Measurements from ENCODE around the gene CSRP1.

CSRP1 gene

DNA sequence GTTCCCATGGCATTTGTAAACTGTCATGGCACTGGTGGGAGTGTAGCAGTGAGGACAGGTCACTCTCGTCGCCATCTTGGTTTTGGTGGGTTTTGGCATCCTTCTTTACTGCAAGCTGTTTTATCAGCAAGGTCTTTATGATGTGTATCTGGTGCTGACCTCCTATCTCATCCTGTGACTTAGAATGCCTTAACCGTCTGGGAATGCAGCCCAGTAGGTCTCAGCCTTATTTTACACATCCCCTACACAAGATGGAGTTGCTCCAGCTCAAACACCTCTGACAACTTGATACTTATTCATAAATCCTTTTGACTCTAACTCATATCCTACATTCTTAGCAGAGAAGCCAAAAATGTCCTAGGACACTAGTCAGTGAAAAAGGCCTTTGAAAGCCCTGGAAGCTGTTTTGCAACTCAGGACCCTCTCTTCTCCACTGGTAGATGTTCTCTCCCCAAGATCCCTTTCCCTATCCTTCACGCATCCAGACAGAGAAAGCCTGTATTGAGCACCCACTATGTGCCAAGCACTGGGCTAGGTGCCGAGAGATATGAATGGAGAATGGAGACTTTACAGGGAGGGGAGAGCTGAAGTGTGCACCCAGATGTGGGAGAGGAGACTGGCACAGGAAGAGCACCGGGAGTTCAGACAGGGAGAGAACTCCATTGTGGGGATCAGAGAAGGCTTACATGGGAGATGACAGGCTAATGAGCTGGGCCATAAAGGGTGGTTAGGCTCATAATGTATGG is 6.7 kb upstream of the CSRP1 start:
- no peak for DNase-seq

GRCh38 chr1:201511941-201512539 is 5.1 kb upstream of the CSRP1 start:
- no peak for DNase-seq

DNA sequence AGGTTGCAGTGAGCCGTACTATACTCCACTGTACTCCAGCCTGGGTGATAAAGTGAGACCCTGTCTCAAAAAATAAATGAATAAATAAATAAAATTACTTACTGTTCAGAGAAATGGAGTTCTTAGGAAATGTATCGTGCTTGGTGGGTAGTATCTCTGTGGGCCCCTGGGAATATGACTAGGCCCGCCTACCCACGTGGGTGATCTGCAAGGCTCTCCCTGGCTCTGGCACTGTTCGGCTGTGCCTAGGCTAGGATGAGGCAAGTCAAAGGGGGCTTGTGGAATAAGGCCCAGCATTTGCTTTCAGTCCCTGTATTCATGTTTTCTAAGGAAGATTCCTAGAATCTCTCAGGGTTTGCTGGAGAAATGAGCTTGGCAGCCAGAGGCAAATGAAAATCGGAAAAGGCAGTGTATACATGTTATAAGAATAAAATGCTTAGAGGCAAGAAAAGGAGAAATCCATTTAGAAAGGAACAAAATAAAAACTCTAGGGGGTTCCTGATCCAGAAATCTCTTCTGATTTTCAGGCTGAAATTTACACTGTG is 4.5 kb upstream of the CSRP1 start:
- no peak for DNase-seq

- DNase-seq, result no peak
Observed at GRCh38 chr1:201510734-201511133, 3.8 kb upstream of the CSRP1 start.

DNA sequence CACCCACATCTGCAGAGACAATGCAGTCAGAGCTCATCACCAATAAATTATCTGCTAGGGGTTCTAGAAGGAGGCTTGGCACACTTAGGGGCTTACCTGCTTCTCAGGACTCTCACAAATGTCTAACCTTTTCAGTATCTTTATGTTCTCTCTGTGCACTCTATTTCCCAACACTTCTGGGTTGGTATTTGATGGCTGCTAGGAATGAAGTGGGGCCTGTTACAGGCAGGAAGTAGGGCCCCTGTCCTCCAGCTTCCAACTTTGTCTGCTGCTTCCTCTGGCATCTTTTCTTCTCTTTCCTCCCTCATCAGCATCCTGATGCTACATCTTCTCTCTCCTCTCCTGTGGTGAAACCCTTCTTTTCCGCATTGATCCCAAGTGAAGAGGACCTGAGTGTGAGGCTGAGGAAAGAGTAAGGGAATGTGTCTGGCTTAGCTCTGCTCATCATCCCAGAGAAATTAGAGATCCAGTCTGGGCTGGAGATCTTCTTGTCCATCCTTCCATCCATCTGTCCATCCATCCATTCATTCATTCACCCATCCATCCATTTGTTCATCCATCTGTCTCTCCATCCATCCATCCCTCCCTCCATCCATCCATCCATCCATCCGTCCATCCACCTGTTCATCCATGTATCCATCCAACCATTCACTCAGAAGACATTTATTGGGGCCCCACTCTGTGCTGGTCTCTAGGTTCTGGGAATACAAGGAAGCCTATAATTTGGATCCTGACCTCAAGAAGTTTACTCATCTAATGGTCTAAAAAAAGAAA is 2.9 kb upstream of the CSRP1 start:
- no peak for DNase-seq

- DNase-seq, result peak; percentile 56
Observed at GRCh38 chr1:201508809-201509208, 1.9 kb upstream of the CSRP1 start.

DNA sequence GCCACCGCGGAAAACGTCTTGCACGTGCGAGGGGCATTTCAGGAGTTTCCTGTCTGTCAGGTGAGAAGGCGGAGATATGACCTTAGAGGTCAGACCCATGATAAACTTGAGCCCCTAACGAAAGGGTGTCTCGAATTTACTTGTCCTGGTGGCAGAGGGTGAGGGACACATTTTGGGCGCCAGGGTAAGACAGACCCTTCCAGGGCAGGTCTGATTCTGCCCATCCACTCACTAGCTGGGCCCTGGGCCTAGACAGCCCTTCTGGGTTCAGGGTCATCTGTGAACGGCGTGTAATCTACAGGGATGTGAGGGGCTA is 395 bp upstream of the CSRP1 start:
- DNase-seq, result no peak

GRCh38 chr1:201506092-201506491 is 831 bp downstream of the CSRP1 start:
- DNase-seq, result no peak

DNA sequence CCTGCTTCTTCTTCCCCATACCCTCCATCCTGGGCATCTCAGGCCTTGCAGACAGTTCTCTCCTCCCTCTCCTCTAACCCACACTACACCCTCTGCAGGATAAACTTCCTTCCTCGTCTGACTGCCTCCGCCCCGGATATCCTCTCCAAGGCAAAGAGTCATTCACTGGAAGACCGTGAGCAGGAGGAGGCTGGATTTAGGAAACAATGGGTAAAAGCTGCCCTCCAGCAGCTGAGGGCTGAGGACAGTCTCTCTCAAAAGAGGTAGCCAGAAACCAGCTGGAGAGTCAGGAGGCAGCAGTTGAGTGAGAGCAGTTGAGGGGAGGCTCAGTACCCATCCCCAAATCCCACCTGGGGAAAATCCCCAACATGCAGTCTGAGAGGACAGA is 1.4 kb downstream of the CSRP1 start:
- DNase-seq, result peak; percentile 74

DNA sequence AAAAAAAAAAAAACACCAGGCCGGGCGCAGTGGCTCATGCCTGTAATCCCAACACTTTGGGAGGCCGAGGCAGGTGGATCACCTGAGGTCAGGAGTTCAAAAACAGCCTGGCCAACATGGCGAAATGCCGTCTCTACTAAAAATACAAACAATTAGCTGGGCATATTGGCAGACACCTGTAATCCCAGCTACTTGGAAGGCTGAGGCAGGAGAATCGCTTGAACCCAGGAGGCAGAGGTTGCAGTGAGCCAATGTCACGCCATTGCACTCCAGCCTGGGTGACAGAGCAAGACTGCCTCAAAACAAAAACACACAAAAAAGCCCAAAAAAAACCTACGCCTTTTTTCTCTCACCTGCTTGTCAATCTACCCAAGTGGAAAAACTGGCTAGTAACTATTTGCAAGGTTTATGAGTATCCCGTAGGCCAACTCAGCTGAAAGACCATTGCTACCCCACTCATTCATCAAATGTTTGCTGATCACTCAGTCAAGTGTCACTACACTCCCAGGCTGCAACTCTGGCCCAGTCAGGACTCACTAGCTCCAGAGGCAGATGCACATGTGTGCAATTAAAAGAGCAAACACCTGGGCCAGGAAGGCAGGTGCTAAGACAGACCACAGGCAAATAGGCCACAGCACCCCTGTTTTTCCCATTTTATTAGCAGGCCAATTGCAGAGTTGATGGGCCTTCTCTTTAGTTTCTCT is 2.0 kb downstream of the CSRP1 start:
- no peak for DNase-seq

- DNase-seq, result no peak
Observed at GRCh38 chr1:201504179-201504631, 2.7 kb downstream of the CSRP1 start.

GRCh38 chr1:201503397-201504176 is 3.3 kb downstream of the CSRP1 start:
- peak; percentile 99 for DNase-seq

DNA sequence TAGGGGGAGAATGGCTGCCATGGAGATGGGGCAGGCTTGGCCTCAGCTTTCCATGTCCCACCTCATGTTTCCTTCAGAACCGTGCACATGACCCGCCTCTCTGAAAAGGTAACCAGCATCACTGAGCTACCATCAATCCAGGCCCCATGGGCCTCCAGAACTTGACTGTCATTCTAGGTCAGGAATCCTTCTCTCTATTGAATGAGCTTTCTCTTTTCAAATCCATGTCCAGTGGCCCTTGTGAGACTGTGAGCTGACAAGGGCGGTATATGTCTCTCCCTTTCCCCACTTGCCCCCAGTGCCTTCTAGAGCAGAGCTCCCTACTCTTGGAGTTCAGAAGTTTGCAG is 4.4 kb downstream of the CSRP1 start:
- DNase-seq, result no peak

GRCh38 chr1:201501812-201502510 is 5.0 kb downstream of the CSRP1 start:
- DNase-seq, result no peak

- DNase-seq, result peak; percentile 73
Observed at GRCh38 chr1:201501144-201501543, 5.8 kb downstream of the CSRP1 start.

GRCh38 chr1:201500670-201501120 is 6.2 kb downstream of the CSRP1 start:
- peak; percentile 60 for DNase-seq

GRCh38 chr1:201499795-201500669 is 6.9 kb downstream of the CSRP1 start:
- DNase-seq, result no peak

DNA sequence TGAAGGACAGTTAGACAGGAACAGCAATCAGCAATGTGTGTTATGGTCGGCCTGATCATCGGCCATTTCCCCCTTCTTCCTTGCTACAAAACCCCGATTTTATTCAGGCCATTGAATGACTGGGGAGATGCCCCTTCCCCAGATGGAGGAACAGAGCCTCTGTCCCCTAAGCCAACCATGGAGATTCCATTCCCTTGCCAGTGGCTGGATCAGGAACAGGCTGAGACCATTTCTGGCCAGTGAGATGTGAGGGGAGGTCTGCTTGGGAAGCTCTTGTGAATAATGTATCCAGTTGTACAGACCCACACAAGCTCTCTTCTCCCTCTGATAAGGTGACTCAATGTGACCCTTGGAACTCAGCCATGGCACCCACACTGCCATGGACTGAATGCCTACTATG is 7.7 kb downstream of the CSRP1 start:
- no peak for DNase-seq

DNA sequence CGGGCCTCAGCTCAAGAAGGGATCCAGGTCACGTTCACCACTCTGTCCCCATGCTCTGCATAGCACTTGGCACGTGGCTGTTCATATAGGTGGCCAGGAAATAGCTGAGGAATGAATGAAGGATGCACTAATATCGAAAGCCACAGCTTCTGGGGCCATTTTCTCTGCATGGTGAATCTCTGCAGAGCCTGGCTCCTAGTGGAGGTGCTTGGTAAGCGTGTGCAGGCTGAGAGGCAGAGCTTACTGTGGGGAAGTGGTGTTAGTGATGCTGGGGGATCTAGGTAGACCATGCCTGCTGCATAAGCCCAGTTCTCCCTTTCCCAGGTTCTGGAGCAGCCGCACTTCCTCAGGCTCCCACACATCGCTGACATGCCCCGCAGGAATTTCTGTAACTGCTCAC is 8.3 kb downstream of the CSRP1 start:
- no peak for DNase-seq

- DNase-seq, result no peak
Observed at GRCh38 chr1:201497935-201498509, 8.9 kb downstream of the CSRP1 start.

Measured in fibroblast of skin of scalp (primary cell).